Islet precursor cell (in vitro differentiated cells): Measurements from ENCODE around the gene CCNL2.
"Not testable (repeated sequence)": the region's sequence is repeated elsewhere in the genome, so short reads cannot be mapped to it uniquely, and the experiment has no call there.

ENCODE experiments used
- DNase-seq: peaks from one replicate; pipeline ENCODE4 v3.0.0-alpha.2; 2018

The CCNL2 gene

GRCh38 chr1:1397839-1398523, 1.2 kb downstream of the CCNL2 start:
- DNase-seq, result no peak

GRCh38 chr1:1395166-1395565, 4.0 kb downstream of the CCNL2 start:
- no peak for DNase-seq

- no peak for DNase-seq
Measured at GRCh38 chr1:1394116-1394515, 5.0 kb downstream of the CCNL2 start.

- no peak for DNase-seq
Measured at GRCh38 chr1:1393428-1393827, 5.7 kb downstream of the CCNL2 start.

- DNase-seq, result no peak
Measured at GRCh38 chr1:1393014-1393413, 6.1 kb downstream of the CCNL2 start.

GRCh38 chr1:1391225-1391624, 7.9 kb downstream of the CCNL2 start:
- DNase-seq, result no peak

GRCh38 chr1:1390675-1391074, 8.5 kb downstream of the CCNL2 start:
- no peak for DNase-seq

- no peak for DNase-seq
Measured at GRCh38 chr1:1388078-1388472, 11.1 kb downstream of the CCNL2 start.

GRCh38 chr1:1387098-1388077, 11.7 kb downstream of the CCNL2 start:
- DNase-seq, result no peak

GRCh38 chr1:1385931-1386330, 13.2 kb downstream of the CCNL2 start:
- no peak for DNase-seq

- not testable (repeated sequence) for DNase-seq
Measured at GRCh38 chr1:1385339-1385738, 13.8 kb downstream of the CCNL2 start.

- DNase-seq, result no peak
Measured at GRCh38 chr1:1381294-1381693, 17.8 kb downstream of the CCNL2 start.

- no peak for DNase-seq
Measured at GRCh38 chr1:1380860-1381259, 18.3 kb downstream of the CCNL2 start.

GRCh38 chr1:1377540-1378205, 21.5 kb downstream of the CCNL2 start:
- no peak for DNase-seq

GRCh38 chr1:1376551-1377226, 22.4 kb downstream of the CCNL2 start:
- DNase-seq, result no peak

GRCh38 chr1:1374929-1375662, 24.0 kb downstream of the CCNL2 start, which contains the start of gene AURKAIP1:
TSS of gene AURKAIP1 (minus strand) at chr1:1375207. CDS start at chr1:1374756, 451 bp downstream.
- peak; percentile 100 for DNase-seq

- DNase-seq, result no peak
Measured at GRCh38 chr1:1374589-1374928, 24.6 kb downstream of the CCNL2 start.

- DNase-seq, result no peak
Measured at GRCh38 chr1:1373815-1374588, 25.1 kb downstream of the CCNL2 start.

GRCh38 chr1:1373051-1373814, 25.9 kb downstream of the CCNL2 start:
- DNase-seq, result no peak
